Epithelial cell of proximal tubule (primary cell): ENCODE measurements around the gene NONO. TPM values are rescaled to one million over a fixed set of nuclear protein-coding genes. Genes with fewer than 3 reads are reported as not detected.
A peak's percentile ranks its signal among the peaks of the same experiment; 100 is the strongest.

Experiments
- DNase-seq: peaks from one replicate; pipeline ENCODE4 v3.0.0-alpha.2; 2011; ENCODE audit warnings: low read depth
- H3K4me3 ChIP-seq: 2 replicates; pipeline ENCODE4 v1.5.1; 2011; ENCODE audit warnings: low read depth, mild to moderate bottlenecking, low read length
- total RNA-seq: library from RNA; depleted of rRNA; stranded (reverse); fragments of >200 nt; gene quantifications from 2 replicates; pipeline ENCODE4 v1.2.3, GENCODE V29; 2015
- TF ChIP-seq, protein P1 (sequence below): conservative IDR thresholded peaks from 2 replicates; pipeline ENCODE4 v1.5.1; 2012; ENCODE audit warnings: low read depth, mild to moderate bottlenecking, low read length

Gene NONO, protein sequence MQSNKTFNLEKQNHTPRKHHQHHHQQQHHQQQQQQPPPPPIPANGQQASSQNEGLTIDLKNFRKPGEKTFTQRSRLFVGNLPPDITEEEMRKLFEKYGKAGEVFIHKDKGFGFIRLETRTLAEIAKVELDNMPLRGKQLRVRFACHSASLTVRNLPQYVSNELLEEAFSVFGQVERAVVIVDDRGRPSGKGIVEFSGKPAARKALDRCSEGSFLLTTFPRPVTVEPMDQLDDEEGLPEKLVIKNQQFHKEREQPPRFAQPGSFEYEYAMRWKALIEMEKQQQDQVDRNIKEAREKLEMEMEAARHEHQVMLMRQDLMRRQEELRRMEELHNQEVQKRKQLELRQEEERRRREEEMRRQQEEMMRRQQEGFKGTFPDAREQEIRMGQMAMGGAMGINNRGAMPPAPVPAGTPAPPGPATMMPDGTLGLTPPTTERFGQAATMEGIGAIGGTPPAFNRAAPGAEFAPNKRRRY
- 424 and 435 TPM in 2 replicates for total RNA-seq

DNA sequence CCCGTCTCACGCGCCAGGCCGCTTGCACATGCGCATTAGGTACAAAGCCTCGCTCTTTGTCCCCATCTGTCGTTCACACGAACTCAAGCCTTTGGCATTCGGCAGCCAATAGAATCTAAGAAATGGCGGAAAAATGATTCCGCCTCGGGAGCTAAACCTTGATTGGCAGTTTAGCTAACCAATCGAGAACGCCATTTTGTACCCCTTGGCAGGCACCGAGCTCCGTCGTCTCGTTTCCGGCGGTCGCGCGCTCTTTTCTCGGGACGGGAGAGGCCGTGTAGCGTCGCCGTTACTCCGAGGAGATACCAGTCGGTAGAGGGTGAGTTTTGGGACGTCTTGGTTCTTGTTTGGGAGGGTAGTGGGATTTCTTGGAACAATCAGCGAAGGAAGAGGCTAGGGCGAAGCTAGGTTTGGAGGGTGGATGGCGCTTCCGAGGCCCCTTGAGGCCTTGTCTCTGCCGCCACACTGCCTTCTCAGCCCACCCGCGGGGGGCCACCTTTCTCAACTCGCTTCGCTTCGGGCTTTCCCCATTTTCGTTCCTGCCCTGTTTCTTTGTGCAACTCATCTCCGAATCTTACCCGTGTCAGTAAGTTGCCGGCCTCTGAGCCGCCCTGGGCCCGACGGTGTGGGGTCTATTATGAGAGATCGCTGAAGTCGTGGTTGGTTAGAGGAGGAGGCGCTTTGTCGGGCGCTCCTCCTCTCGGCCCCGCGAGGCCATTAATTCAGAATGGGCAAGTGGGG, at the start of gene NONO:
Gene NONO (plus strand): TSS at position 233 of the 741 bp plus-strand sequence. CDS start 7,003 bp downstream, outside the sequence.
- TF ChIP-seq, protein P1, sequence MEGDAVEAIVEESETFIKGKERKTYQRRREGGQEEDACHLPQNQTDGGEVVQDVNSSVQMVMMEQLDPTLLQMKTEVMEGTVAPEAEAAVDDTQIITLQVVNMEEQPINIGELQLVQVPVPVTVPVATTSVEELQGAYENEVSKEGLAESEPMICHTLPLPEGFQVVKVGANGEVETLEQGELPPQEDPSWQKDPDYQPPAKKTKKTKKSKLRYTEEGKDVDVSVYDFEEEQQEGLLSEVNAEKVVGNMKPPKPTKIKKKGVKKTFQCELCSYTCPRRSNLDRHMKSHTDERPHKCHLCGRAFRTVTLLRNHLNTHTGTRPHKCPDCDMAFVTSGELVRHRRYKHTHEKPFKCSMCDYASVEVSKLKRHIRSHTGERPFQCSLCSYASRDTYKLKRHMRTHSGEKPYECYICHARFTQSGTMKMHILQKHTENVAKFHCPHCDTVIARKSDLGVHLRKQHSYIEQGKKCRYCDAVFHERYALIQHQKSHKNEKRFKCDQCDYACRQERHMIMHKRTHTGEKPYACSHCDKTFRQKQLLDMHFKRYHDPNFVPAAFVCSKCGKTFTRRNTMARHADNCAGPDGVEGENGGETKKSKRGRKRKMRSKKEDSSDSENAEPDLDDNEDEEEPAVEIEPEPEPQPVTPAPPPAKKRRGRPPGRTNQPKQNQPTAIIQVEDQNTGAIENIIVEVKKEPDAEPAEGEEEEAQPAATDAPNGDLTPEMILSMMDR = peak; percentile 12
- peak within 1 kb of the TSS; percentile 79 for H3K4me3 ChIP-seq
- peak; percentile 90 for DNase-seq

DNA sequence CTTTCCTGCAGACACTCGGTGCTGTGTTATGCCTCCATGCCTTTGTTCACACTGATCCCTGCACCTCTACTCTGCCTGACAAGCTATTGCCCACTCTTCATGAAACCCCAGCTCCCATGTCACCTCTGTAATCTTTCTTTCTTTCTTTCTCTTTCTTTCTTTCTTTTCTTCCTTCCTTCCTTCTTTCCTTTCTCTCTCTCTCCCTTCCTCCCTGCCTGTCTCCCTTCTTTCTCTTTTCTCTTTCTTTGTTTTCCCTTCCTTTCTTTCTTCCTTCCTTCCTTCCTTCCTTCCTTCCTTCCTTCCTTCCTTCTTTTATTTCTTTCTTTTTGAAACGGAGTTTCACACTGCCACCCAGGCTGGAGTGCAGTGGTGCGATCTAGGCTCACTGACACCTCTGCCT, 48.0 kb upstream of the NONO start:
- DNase-seq = no peak
- TF ChIP-seq, protein P1 = no peak
- no peak overlapping the region for H3K4me3 ChIP-seq

DNA sequence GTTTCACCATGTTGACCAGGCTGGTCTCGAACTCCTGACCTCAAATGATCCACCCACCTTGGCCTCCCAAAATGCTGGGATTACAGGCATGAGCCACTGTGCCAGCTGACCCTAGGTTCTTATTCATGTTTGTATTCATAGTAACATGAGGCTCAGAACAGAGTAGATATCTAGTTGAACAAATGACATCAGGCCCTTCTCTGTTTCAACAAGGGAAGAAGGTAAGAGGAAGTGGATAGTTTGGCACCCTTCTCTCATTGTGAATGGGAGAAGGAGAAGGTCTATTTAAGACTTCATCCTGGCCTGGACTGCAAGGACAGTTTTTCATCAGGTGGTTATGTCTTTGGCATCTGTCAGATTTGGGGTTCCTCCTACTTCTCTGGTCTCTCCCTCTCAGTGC, 46.6 kb upstream of the NONO start:
- TF ChIP-seq, protein P1 = no peak
- no peak overlapping the region for H3K4me3 ChIP-seq
- no peak for DNase-seq

DNA sequence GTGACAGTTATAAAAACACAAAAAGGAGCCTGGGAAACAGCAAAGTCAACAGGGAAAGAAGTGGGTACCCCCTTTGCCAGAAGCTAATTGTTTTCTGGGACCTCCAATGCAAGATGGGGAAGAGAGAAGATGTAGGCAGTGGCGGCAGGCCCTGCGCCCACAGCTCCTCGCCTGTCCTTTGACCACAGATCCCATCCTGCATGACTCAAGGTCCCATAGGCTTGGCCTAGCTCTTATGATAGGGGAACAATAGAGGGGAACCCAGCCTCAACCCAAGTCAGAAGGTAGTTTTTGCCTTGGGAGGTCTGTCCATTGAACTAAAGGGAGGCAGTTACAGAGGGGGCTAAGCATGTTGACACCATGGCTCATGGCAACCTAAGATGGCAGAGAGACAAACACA, 43.7 kb upstream of the NONO start:
- TF ChIP-seq, protein P1 = no peak
- no peak for DNase-seq
- H3K4me3 ChIP-seq = no peak overlapping the region

DNA sequence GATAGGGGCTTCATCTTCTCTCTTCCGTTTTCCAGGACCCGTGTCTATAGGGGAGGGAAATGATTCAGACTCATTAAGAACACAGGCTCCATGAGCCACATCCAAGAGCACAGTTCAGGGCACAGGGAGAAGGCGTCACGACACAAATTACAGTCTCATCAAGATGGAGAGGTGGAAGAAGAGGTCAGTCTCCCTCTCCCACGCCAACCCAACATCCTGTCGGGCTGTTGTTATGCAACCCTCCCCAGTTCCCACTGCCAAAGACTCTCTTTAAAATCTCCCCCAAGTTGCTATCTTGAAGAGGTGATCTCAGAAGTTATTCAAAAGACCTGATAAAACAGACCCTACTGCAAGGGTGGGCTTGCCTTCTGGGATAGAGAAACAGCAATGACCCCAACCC, 42.1 kb upstream of the NONO start:
- H3K4me3 ChIP-seq = no peak overlapping the region
- TF ChIP-seq, protein P1 = no peak
- no peak for DNase-seq

DNA sequence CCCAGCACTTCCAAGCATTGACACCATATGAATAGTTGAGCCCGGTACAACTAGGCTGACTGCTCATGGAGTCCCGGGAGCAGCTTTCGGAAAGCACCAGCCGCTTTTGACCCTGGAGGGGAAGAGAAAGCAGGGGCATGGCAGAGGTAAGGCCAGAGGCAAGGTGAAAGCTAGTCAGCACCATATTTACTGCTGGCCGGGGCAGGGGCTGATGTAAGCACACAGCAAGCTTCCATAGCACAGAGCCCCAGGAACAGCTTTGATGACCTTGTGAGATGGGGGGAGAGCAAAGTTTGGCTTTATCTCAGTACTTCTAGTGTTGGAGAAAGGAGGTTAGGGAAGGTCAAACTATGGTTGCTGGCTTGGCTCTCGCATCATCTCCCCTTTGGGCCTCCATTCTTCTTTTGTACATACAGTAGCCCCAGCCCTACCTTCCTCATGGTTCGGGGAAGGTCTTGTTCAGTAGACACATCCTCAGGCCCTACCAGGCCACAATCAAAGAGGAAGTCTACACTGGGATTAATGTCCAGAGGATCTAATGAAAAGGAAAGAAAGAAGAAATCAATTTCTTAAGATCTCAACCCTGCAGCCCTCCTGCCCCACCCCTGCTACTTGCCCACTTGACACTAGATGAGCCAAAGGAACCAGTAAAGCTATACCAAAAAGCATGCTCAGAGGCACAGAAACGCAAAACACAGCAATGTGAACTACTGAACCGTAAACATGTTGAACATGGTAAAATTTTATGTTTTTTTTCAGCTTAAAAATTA, 38.9 kb upstream of the NONO start:
- DNase-seq = no peak
- no peak overlapping the region for H3K4me3 ChIP-seq
- TF ChIP-seq, protein P1 = no peak
